NCI-H146 treated with DMSO at 0.1 percent for 48 hours (cell line): Measurements from ENCODE around the gene FZD7.

Source experiments
- DNase-seq: peaks from one replicate; lab custom pipeline; 2025; ENCODE audit not compliant: unreplicated experiment; lab: John Stamatoyannopoulos, UW

Gene FZD7

GRCh38 chr2:202033317-202034248 lies at the start of gene FZD7:
FZD7 (plus strand) TSS chr2:202033855; CDS start chr2:202034648, 793 bp downstream.
- no peak for DNase-seq

- DNase-seq = no peak
Observed at GRCh38 chr2:201984333-201984732, 49.3 kb upstream of the FZD7 start.

GRCh38 chr2:201984800-201985525 lies 48.7 kb upstream of the FZD7 start:
- DNase-seq = no peak

GRCh38 chr2:201985728-201986462 lies 47.8 kb upstream of the FZD7 start:
- no peak for DNase-seq

GRCh38 chr2:201986463-201986735 lies 47.3 kb upstream of the FZD7 start:
- no peak for DNase-seq

- DNase-seq = no peak
Observed at GRCh38 chr2:201987426-201987825, 46.2 kb upstream of the FZD7 start.

GRCh38 chr2:201990069-201990468 lies 43.6 kb upstream of the FZD7 start:
- DNase-seq = no peak

- no peak for DNase-seq
Observed at GRCh38 chr2:201992960-201993359, 40.7 kb upstream of the FZD7 start.

GRCh38 chr2:201994973-201995638 lies 38.5 kb upstream of the FZD7 start:
- DNase-seq = no peak

- DNase-seq = no peak
Observed at GRCh38 chr2:201996006-201996405, 37.6 kb upstream of the FZD7 start.

GRCh38 chr2:201996679-201997314 lies 36.9 kb upstream of the FZD7 start:
- DNase-seq = no peak

- no peak for DNase-seq
Observed at GRCh38 chr2:201999279-201999678, 34.4 kb upstream of the FZD7 start.

GRCh38 chr2:202001826-202002225 lies 31.8 kb upstream of the FZD7 start:
- DNase-seq = no peak

GRCh38 chr2:202002381-202002780 lies 31.3 kb upstream of the FZD7 start:
- DNase-seq = no peak

- no peak for DNase-seq
Observed at GRCh38 chr2:202005272-202005887, 28.3 kb upstream of the FZD7 start.

GRCh38 chr2:202006301-202006700 lies 27.4 kb upstream of the FZD7 start:
- DNase-seq = no peak

GRCh38 chr2:202007015-202007982 lies 26.4 kb upstream of the FZD7 start:
- DNase-seq = no peak

GRCh38 chr2:202007983-202008354 lies 25.7 kb upstream of the FZD7 start:
- DNase-seq = no peak

- DNase-seq = no peak
Observed at GRCh38 chr2:202009019-202009481, 24.6 kb upstream of the FZD7 start.
